A204.1 (cell line): ENCODE data around the gene CADPS2.
"Not testable (repeated sequence)": the region's sequence is repeated elsewhere in the genome, so short reads cannot be mapped to it uniquely, and the experiment has no call there.

ENCODE experiments used
- FAIRE-seq: peaks from 2 replicates; lab custom pipeline; 2012; peaks lifted over from hg19 to GRCh38; lab: Jason Lieb, UNC

The CADPS2 gene

GRCh38 chr7:122709930-122710646 is 176.2 kb downstream of the CADPS2 start:
- no peak for FAIRE-seq

GRCh38 chr7:122706836-122707235 is 179.4 kb downstream of the CADPS2 start:
- FAIRE-seq, result no peak

DNA sequence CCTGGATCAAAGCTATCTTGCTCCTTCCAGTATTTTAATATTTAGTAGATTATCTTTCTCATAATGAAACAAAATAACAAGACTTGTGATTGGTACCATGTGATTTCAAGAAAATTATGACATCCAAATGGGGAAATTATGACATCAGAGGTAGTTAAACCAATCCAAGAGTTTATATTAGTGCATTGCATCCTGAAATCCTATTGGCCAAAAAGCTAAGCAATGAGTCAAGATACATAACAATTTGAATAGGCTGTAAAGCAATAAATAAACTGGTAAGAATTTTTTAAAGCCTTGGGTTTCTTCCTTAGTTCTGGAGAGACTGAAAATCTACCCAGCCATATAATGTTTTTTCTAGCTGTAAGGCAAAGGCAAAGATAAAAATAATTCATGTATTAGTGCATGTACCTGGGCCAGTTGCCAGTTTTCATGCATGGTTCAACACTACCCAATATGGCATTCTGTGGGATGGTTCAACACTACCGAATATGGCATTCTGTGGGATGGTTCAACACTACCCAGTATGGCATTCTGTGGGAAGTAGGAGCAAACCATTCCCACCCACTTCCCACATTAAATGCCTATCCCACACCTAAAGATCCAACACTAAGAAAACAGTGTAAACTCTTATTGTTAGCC is 183.3 kb downstream of the CADPS2 start, which contains the start of gene RNF148:
Gene RNF148, minus strand, starts transcription at position 51 of the 639 bp plus-strand sequence. CDS start 172 bp downstream, outside the sequence.
- FAIRE-seq, result no peak

- no peak for FAIRE-seq
Observed at GRCh38 chr7:122699017-122699416, 187.2 kb downstream of the CADPS2 start, which contains the start of gene RNF133. Gene RNF133, minus strand, starts transcription at chr7:122699117. Its CDS starts 199 bp downstream, at chr7:122698918.

DNA sequence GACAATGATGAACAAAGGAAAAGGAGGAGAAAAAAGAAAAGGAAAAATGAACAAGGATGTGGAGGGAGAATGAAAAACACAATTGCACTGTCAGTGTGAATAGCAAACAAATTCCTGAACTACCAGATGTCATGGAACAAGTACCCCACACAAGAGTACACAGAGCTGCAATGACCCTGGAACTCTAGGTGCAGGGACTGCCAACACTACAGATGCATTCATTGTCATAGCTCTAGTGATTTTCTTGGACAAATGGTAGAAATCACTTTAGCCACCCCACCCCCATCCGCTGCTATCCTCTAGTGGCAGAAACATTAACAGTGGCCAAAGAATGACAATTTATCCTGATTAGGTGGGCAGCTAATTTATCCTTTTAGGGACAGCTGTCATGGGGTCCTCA is 190.4 kb downstream of the CADPS2 start:
- no peak for FAIRE-seq

- no peak for FAIRE-seq
Observed at GRCh38 chr7:122694697-122695096, 191.6 kb downstream of the CADPS2 start.

GRCh38 chr7:122692769-122693309 is 193.4 kb downstream of the CADPS2 start:
- FAIRE-seq, result no peak

DNA sequence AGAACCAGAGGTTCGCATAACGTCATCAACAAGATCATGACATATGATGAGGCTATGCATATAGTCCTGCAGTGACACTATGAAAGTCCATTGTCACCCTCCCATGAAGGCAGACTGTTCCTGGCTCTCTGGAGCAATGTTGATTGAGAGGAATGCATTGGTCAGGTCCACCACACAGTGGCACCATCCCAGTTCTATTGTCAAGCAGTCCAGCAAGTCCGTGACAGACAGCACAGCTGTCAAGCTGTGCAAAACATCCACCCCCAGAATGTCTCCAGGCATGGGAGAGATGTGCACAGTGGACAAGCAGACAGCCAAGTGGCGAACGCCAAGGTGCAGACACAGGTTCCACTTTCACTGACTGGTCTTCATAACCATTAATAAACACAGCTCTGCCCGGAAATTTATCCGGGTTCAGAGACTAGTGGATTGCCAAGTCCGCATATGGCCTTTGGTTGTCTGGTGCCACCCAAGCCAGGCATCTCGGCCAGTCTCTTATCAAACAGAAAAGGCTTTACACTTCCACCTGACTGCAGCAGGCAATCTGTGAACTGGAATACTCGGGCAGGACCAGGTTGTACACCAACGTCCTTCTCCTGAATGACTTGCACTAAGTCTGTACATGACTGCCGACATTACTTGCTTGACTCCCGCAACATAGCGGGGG is 194.6 kb downstream of the CADPS2 start:
- FAIRE-seq, result no peak

DNA sequence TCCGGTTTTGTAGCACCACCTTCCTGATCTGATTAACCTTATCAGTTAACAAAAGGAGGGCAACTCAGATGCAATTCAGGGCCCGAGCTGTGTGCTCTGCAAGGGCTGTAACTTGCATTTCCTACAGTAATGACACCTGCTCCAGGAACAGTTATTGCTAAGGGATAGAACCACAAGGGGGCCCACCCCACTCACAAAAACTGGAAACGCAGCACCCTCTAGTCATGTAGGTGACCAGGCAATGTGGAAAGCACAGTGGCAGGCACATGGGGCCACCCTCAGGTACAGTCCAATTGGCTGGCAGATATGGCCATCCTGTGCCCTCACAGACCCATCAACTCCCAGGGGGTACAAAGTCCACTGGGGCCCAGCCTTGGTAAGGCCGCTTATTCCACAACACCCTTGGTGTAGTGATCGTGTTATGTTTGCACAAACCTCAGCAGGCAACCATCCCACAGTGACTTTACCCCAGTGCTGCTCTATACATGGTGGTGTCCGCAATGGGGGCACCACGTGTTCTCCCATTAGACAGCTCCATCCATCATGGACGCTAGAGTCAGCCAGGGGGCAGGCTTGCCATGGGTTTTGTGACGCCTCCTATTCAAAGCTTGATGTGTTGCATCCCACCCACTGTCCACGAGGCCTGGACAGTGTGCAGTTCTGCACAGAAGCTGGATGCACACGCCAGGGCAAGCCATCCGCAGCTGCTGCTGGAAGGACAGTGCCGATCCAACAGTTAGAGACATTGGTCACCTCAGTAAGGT is 196.7 kb downstream of the CADPS2 start:
- FAIRE-seq, result no peak

DNA sequence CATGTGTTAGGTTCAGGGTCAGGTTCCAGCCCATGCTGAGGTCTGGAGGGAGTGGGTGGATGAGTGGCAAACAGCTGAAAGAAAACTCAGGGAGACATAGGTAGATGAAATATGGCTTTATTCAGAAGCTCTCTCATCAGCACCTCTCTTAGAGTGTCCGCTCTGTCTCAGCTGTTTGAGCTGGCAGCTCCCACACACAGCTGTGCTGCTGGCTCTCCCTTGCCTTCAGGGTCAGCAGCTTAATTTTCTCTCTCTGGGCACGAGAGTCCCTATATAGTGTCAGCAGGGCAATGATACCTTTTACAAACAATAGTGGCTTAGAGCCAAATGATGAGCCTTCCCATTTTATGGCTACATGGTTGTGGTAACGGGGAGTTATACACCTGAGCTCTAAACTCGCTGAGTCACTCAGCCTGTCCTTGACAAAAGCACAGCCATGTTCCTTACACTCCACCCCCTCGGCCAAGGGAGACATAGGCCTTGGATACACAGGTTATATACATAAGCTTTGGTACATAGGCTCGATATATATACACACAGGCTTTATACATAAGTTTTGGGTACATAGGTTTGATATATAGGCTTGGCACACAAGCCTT is 197.8 kb downstream of the CADPS2 start:
- FAIRE-seq, result no peak

DNA sequence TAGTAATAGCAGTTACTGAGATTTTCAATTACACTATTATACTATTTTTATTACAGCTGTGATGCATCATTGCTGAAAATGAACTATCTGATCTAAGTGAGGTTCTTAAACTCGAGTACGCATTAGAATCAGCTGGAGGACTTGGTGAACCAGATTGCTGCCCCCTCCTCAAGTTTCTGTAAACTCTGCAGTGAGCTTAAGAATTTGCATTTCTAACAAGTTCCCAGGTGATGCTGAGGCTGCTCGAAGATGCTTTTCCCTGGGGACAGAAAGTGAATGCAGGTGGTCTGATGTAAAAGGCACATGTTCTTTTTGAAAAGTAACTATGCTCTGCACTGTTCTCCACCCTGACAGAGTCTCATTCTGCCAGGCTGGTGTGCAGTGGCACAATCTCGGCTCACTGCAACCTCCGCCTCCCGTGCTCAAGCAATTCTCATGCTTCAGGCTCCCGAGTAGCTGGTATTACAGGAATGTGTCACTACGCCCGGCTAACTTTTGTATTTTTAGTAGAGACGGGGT is 199.8 kb downstream of the CADPS2 start:
- FAIRE-seq, result no peak

- FAIRE-seq, result peak; percentile 21
Observed at GRCh38 chr7:122684504-122684903, 201.8 kb downstream of the CADPS2 start.

DNA sequence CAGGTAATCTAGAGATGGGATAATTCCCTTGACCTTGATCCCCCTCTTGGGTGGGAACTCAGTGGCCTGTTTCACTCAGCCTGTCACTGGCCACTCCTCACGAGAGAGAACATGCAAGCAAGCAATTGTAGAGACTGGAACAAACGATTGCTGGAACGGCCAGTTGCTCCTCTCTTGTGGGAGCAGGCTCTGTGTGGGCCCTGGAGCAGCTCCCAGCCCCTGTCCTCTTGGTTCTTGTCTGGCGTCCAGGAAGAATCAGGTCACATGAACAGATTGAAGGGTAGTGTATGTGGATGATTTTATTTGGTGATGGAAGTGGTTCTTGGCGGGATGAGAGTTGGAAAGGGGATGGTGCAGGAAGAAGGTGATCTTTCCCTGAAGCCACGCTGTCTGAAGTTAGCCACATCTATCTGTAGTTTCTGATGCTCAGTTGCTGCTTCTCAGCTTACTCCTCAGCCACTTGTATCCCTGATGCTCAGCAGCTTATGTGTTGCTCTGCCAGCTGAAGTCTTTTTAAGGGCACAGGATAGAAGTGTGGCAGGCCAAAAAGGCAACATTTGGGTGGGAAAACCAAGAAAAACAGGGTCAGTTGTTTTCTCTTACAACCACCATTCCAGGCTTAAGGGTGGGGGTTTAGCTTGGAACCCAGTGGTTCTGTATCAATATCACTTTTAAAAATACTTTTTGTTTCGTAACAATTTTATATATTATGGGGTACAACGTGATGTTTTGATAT is 203.3 kb downstream of the CADPS2 start:
- no peak for FAIRE-seq

GRCh38 chr7:122681186-122681585 is 205.1 kb downstream of the CADPS2 start:
- not testable (repeated sequence) for FAIRE-seq

DNA sequence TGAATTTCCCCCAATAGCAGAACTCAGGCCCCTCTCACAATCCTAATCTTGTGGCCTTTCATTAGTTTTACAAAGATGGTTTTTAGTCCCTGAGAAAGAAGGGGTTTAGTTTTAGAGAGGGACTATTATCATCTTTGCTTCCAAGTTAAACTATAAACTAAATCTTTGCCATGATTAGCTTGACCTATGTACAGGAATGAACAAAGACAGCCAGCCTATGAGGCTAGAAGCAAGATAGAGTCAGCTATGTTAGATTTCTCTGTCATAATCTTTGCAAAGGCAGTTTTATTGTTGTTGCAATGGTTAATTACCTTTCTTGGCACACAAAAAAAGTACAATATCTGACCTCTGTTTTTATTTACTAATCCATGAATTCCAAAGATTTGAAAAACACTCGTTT is 206.4 kb downstream of the CADPS2 start:
- FAIRE-seq, result no peak

DNA sequence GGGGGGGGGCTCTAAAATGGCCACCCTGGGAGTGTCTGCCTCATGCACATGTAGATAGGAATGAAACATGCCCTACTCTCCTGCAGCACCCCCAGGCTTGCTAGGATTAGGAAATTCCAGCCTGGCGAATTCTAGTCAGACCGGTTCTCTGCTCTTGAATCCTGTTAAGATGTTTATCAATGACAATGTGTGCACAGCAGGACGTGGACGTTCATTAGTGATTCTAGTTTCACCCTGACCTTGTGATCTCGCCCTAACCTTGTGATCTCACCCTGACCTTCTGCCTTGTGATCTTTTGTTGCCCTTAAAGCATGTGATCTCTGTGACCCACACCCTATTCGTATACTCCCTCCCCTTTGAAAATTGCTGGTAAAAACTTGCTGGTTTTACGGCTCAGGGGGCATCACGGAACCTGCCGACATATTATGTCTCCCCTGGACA is 207.0 kb downstream of the CADPS2 start:
- not testable (repeated sequence) for FAIRE-seq

DNA sequence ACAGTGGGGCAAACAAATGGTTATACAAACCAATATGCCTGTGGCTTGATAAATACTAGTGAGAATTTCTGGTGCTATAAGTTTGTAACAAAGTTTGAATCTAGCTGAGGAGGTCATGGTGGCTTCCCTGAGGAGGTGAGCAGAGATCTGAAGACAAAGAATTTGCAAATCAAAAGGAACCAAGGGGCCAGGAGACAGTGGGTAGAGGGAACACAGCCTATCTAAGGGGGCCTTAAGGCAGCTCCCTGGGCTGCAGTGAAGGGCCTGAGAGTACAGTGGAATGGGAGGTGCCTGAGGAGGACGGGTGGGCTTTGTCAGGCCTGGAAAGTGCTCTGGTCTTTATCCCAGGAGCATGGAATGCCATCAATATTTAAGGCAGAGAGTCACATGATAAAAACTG is 209.1 kb downstream of the CADPS2 start:
- FAIRE-seq, result no peak

- no peak for FAIRE-seq
Observed at GRCh38 chr7:122676466-122676865, 209.8 kb downstream of the CADPS2 start.

DNA sequence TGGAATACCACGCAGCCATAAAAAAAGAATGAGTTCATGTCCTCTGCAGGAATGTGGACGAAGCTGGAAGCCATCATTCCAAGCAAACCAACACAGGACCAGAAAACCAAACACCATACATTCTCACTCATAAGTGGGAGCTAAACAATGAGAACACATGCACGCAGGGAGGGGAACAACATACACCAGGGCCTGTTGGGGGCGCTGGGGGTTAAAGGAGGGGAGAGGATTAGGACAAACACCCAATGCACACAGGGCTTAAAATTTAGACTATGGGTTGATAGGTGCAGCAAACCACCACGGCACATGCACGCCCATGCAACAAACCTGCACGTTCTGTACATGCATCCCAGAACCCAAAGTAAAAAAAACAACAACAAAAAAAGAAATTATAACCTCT is 210.6 kb downstream of the CADPS2 start:
- FAIRE-seq, result no peak

DNA sequence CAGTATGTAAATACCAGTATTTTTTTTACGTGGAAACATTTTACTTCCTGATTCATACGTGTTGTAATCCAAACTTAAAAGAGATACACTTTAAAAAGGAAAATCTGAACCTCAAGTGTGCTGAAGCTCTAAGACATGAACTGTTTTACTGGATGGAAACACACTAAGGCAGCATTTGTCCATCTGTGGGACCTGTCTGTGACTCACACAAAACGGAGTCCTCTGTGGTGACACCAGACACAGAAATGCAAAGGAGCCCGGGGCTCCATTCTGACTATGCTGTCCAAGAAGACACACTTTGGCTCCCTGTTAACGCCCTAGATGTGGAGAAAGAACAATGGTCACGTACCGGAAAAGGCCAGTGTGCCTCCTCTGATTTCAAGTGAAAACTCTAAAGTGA is 211.2 kb downstream of the CADPS2 start:
- FAIRE-seq, result no peak

DNA sequence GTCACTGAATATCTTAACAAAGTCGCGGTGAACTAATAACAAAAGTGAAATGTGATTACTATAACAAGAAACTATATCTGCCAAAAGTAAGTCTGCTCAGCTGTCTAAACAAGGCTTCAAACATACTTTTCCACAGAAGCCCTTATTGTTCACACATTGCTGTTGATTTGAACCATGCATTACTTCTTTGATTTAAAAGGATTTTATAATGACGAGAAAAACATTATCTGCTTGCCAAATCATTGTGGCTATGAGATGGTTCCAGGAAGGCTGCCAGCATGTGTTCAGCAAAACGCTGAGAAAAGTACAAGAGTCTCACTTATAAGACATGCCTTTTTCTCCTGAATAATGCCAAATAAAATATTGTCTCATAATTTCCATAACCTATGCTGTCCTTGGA is 211.8 kb downstream of the CADPS2 start:
- no peak for FAIRE-seq
